ENCODE data around the gene GALNTL6.
"Not testable (repeated sequence)": the region's sequence is repeated elsewhere in the genome, so short reads cannot be mapped to it uniquely, and the experiment has no call there.

GALNTL6 gene

DNA sequence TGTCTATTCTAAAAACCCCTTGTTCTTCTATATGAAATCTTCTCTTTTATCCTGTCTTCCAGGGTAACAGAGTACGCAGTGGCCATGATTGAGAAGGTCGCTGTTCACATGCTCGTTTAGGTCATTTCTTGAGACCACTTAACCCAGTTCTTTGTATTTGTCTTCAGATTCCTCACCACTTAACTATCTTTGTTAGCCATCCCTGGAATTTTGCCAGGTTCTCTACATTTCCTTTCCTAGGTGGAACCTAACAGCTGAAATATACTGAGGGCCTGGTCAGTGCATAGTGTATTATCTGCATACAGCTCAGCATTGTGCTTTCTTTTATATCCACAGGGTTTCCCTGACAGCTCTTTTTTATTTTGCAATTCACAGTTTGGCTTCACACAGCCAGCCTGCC lies 1206.5 kb downstream of the GALNTL6 start:
- DNase-seq (ENCODE audit: low read depth), result no peak

DNA sequence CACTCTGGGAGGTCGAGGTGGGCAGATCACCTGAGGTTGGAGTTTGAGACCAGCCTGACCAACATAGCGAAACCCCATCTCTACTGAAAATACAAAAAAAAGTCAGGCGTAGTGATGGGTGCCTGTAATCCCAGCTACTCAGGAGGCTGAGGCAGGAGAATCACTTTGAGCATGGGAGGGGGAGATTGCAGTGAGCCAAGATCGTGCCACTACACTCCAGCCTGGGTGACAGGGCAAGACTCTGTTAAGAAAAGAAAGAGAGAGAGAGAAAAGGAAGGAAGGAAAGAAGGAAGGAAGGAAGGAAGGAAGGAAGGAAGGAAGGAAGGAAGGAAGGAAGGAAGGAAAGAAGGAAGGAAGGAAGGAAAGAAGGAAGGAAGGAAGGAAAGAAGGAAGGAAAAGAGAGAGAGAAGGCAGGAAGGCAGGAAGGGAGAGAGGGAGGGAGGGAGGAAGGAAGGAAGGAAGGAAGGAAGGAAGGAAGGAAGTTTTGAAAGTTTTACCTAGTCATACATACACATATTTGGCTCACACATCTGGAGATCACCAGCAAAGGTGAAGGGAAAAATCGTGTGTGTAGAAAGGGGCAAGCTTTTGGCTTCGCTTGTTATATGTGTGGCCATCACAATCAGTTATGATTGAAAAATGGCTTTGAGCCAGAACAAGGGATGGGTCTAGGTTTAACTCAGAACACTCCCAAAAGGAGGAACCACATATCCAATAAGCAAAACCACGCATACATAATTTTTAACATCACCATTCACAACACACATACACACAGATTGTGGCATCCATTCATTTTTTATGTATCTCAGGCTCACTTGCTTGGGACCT lies 1208.8 kb downstream of the GALNTL6 start:
- not testable (repeated sequence) for DNase-seq (ENCODE audit: low read depth)

DNA sequence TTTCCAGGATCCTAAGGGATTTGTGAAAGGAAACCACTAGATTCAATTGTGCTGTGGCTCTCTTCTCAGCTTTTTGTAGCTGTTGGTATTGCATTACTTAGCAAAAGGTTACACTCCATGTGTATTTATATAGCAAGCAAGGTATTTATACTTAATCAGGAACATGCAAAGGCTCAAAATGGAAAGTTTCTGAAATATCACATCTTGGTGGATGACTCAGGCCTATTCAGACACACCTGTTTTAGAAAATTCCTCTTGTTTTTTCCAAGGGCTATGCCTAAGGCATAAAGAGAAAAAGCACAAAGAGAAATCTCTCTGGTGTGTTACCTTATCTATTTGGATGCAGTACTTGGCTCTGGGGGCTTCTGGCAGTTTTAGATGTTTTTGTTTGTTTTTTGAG lies 1211.0 kb downstream of the GALNTL6 start:
- no peak for DNase-seq (ENCODE audit: low read depth)

DNA sequence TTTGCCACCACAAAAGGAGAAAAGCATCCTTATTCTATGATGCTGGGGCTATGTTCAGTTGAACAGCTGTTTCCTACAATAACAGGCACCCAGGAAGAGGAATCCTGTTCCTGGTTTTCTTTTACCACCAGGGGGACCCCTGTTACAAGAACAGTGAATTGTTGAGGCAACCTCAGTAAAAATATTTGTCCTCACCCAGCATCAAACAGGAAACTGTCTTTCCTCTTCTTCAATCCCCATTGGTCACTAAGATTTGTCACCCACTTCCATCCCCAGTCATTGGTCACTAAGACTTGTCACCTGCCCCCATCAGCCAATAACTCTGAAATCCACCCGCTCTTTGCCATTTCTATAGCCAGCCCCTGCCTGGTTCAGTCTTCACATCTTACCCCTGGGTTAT lies 1211.9 kb downstream of the GALNTL6 start:
- DNase-seq (ENCODE audit: low read depth), result peak; percentile 77

DNA sequence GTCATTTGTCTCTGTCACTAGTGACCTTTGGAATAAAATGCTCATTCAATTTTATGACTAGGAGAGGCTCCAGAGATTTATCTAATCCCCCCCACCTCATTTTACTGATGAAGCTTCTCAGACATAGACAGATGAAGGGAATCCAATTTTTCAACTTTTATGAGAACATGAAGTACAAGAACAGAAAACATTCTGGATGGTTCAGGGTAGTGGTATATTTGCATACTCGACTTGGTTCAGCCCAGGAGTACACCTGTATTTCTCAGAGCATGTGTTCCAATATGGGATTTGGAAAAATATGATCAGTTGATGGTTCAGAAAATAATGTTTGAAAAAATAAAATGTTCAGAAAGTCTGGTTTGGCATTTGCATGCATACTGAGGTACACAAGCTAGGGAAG lies 1224.0 kb downstream of the GALNTL6 start:
- no peak for DNase-seq (ENCODE audit: low read depth)

DNA sequence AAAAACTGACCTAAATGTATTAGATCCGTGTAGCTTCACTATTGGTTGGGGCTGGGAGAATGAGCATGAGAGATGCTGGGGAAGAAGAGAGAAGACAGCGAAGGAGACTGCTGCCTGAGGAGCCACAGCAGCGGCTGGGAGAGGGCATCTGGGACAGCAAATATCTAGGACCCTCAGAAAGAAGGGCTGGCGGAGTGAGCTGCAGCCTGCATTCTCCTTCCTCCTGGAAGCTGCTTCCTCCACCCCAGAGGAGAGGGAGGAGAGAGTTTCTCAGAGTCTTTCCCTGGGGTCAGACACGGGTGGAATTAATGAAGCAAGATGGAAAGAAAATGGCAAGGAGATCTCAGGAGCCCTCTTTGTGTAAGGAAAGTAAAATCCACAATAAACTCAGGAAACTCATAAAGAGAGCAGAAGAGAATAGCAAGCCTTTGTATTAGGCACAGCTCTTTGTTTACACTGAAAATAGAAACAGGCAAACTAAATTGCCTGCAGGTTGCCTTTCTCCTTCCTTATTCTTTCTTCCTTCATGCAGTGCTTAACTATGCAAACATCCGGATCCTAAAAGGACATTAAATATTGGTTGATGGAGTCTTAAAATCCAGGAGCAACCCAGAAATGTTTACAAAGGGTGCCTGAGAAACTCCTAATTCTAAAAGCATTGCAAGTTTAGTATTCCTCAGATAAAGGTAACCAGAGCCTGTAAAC lies 1225.1 kb downstream of the GALNTL6 start:
- no peak for DNase-seq (ENCODE audit: low read depth)

DNA sequence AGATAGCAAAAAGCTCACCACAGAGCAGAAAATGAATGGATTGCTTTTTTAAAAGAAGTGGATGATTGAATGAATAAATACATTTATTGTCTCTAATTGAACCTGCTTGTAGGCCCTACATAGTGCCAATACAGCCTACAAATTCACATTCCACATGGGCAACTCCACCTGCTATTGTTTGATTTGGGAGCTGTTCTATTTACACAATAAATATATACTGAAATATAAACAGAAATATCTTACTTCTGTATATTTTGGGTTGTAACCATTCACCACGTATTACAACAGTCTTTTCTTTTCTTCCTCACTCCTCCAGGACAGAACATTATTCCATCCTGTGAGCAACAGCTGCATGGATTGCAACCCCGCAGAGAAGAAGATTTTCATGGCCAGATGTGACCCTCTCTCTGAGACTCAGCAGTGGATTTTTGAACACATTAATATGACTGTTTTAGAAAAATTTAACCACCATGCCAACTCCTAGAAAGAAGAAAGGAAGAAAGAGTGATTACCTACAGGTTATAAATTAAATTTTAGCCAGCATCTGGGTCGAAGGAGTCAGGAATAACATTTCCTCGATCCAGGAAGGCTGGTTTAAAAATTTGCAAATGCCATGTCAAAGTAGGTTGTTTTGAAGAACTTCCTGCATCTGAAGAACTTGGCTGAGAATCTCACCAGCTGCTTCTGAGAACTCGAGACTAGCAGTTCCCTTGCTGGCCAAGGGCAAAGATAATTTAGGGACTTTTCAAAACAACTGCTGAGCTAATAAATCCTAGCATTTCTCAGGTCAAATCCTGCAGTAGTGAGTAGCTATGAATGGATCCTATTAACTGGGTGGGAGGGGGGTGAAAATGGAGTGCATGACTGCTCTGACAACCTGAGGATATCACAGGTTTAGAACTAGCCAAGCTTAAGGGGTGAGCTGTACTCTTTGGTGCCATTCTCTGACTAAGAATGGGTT lies 1226.7 kb downstream of the GALNTL6 start:
- no peak for DNase-seq (ENCODE audit: low read depth)

DNA sequence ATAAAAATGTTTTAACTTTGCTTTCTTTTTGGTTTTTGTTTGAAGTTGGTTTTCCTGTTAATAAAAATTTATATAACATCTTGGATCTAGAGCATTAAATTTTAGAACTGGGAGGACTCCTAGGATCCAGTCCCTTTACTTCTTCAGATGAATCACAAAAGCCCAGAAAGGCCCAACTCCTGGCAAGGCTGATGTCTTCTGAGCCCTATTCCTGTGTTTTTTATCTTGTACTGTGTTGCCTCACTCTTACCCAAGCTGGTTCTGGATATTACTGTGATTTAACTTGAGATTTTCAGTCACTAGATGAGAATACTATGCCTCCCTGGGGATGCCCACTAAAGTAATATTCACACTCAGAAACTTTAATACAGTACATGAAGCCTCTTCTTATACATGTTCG lies 1228.3 kb downstream of the GALNTL6 start:
- no peak for DNase-seq (ENCODE audit: low read depth)

DNA sequence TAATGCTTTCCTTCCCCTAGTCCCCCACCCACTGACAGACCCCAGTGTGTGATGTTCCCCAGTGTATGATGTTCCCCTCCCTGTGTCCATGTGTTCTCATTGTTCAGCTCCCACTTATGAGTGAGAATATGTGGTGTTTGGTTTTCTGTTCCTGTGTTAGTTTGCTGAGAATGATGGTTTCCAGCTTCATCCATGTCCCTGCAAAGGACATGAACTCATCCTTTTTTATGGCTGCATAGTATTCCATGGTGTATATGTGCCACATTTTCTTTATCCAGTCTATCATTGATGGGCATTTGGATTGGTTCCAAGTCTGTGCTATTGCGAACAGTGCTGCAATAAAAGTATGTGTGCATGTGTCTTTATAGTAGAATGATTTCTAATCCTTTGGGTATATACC lies 1228.9 kb downstream of the GALNTL6 start:
- not testable (repeated sequence) for DNase-seq (ENCODE audit: low read depth)

DNA sequence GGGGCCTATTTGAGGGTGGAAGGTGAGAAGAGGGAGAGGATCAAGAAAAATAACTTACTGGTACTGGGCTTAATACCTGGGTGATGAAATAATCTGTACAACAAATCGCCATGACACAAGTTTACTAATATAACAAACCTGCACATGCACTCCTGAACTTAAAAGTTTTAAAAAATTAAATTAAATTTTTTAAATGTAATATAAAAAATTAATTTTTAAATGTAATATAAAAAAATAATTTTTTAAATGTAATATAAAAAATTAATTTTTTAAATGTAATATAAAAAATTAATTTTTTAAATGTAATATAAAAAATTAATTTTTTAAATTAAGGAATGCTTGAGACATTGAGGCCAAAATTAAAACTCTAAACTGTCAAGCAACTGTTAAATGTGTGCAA lies 1231.1 kb downstream of the GALNTL6 start:
- no peak for DNase-seq (ENCODE audit: low read depth)

DNA sequence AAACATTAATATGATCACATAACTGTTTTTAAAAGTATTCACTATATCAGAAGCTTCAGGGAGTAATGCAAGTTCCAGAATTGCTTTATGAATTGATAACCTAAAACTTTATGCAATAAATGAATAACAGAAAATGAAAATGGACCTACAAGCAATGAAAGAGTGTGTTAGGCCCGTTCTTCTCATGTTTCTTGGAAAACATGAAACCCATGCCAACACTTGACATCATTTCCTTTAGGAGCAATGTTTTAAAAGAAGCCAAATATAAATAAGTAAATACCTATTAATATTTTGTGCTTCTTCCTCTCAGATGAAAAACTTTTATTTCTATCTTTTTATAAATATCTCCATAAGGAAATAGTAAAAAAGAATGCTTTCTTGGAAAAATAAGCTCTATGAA lies 1232.4 kb downstream of the GALNTL6 start:
- no peak for DNase-seq (ENCODE audit: low read depth)

DNA sequence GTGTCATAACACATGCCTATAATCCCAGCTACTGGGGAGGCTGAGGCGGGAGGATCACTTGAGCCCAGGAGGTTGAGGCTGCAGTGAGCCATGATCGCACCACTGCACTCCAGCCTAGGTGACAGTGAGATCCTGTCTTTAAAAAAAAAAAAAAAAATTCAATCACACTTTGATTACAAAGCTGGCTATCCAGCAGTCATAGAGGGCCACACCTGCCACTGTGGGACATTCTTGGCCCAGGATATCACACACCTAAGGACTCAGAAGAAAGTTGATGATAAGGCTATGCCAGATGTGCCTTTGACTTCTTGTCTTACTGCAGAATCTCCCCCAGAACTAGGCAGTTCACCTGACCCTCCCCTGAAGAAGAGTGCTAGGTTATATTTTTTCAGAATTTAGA lies 1232.9 kb downstream of the GALNTL6 start:
- DNase-seq (ENCODE audit: low read depth), result no peak

DNA sequence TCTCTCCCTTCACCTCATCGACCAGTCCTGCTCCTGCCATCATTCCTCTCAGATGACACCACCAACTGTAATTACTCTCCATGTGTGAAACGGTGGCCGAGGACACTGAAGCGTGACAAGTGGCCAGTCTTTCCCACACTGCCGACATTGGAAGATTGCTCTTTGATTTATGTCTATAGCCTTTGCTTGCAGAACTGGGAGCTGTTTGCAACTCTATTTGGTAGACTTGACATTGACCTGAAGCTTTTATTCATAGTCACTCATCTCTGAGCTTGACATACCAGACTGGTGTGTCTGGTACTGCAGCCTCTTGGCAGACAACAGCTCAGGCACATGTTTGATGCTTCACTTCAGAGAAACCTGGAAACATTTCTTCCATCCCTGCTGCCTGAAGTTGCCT lies 1233.6 kb downstream of the GALNTL6 start:
- no peak for DNase-seq (ENCODE audit: low read depth)

DNA sequence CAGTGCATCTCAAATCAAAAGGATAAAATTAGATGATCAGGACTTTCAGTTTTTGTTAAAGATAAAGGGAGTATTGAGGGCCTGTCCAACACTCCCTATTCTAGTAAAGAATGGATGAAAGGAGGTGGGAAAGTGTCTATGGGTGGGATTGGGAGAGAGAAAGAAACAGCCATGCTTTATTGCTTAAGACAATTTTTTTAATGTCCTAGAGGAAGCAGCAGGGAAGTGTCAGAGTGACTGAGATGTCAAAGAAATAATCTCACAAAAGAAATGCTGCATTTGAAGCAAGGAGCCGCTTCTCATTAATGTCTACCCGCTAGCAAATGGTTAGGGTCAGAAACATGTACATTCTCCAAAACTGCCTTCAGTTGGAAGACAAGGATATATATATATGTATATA lies 1238.0 kb downstream of the GALNTL6 start:
- no peak for DNase-seq (ENCODE audit: low read depth)

DNA sequence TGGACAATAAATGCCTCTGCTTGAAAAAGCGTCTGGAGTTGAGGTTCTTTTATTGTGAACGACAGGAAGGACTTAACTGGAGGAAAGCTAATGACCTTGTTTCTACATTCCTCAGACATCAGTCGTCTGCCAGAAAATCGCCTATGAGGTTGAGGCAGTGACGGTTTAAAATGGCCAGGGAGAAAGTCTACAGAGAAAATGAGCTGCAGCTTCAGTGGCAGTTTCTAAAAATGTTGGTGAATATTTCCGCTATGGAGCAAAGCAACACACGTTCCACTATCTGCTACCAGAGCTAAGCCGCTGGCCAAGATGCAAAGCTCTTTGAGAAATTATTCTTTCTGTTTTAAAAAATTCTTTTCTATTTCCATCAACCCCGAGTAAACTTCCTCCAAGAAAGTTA lies 1238.5 kb downstream of the GALNTL6 start:
- DNase-seq (ENCODE audit: low read depth), result peak; percentile 28

DNA sequence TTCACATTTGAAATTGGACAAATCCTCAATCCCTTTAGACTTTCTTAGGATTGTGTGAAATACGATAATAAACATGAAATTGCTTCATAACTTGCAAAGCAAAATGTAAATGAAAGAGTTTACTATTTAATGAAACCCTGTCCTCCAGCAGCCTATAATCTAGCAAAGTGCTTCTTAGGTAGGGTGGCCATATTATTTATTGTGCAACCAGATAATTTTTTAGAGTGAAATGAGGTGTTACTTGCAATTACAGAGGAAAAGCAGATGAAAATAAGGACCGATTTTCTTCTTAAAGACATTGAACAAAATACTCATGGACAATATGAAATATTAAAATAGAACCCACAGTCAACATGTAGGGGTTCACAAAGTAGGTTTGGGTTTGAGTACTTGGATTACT lies 1239.2 kb downstream of the GALNTL6 start:
- no peak for DNase-seq (ENCODE audit: low read depth)

DNA sequence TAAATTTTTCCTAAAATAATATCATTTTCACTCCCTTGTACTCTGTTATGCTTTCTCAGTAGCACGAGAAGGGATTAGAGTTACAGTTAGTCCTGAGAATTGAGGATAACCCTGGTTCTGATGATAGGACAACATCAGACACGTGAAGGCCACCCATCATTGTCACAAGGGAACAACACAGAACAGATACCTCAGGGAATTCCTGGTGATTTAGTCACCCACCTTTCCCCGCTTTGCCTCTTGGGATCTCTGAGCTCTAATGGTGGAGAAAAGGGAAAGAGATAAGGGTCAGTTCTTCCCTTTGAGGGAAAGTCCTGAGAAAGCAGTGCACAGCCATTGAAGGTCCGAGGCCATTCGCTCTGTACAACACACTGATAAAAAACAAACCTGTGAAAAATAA lies 1243.1 kb downstream of the GALNTL6 start:
- no peak for DNase-seq (ENCODE audit: low read depth)

DNA sequence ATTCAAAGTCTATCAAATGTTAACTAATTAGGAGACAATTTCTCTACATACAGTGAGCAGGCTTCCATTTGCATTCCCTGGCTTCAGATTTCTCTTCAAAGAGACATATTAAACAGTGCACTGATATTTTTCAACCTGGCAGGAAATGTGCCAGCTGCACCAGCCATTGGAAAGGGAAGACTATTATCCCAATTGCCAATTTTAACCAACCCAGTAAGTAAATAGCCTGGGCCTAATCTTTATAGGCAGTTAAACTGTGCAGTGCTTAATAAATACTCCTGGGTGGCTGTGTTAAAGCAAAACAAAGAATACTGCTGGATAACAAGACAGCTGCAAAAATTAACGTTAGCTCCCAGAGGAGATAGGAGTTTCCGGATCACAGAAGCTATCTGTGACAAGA lies 1243.5 kb downstream of the GALNTL6 start:
- no peak for DNase-seq (ENCODE audit: low read depth)

DNA sequence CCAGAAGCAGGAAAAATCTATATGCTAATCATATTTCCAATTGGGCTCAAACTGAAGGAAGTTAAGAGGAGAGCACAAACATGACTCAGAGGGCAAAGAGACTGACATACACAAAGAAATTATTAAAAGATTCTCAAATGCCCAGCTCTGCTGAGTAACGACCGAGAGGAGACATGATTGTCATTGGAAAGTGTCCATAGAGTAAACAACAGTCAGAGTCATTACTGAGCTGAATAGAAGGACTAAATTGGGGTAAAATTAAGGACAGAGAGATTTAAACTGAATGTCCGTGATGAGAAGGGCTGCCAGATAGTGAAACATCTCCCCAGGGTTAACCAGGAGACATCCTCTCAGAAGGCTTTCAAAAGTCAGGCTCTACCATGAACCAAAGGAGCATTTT lies 1244.2 kb downstream of the GALNTL6 start:
- DNase-seq (ENCODE audit: low read depth), result peak; percentile 22

DNA sequence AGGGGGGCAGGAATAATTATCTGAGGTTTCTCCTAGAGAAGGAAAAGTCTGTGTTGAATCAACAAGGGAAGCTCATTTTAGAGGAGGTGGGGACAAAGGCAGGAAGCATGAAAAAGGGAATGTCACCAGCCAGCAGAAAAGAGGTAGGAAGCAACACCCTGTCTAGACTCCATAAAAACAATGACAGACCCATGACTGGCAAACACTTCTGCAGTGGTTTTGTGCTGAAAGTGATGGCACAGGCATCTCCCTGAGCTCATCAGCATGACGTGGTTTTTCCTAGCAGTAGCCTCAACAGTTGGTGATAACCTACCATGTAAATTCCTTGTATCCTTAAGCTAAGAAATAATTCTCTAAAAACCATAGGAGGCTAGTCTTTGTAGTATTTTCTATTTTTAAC lies 1244.7 kb downstream of the GALNTL6 start:
- DNase-seq (ENCODE audit: low read depth), result peak; percentile 34

DNA sequence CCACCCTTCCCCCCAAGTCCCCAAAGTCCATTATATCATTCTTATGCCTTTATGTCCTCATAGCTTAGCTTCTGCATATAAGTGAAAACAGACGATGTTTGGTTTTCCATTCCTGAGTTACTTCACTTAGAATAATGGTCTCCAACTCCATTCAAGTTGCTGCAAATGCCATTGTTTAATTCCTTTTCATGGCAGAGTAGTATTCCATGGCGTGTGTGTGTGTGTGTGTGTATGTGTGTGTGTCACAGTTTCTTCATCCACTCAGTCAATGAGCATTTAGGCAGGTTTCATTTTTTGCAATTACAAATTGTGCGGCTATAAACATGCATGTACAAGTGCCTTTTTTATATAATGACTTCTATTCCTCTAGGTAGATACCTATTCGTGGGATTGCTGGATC lies 1248.0 kb downstream of the GALNTL6 start:
- no peak for DNase-seq (ENCODE audit: low read depth)

DNA sequence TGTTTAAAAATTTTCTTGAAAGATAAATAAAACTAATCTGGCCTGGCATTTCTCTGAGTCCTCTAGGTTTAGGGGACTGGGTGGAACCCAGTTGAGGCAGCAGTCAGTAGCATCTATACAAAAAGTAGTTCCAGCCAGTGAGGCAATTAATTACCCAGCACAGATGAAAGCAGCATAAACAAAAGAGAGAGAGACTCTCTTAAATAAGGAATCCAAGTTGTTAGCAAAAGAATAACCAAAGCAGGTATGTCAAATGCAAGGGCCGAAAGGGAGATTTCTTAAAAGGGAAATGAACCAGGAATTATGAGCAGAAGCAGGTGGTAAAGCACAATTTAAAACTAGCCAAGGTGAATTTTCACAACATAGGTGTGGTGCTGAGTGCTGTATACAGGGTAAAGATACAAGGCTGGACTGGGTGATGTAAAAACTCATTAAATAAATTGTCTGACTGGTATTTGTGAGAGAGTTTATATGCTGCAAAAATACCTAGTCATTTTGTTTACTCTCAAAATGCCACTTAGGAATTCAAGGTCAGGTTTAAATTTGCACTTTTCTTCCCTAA lies 1260.8 kb downstream of the GALNTL6 start:
- no peak for DNase-seq (ENCODE audit: low read depth)

Measured in ELR (cell line).